Measurements from ENCODE around the gene UBASH3B.
"Not testable (repeated sequence)": the region's sequence is repeated elsewhere in the genome, so short reads cannot be mapped to it uniquely, and the experiment has no call there.

UBASH3B gene

DNA sequence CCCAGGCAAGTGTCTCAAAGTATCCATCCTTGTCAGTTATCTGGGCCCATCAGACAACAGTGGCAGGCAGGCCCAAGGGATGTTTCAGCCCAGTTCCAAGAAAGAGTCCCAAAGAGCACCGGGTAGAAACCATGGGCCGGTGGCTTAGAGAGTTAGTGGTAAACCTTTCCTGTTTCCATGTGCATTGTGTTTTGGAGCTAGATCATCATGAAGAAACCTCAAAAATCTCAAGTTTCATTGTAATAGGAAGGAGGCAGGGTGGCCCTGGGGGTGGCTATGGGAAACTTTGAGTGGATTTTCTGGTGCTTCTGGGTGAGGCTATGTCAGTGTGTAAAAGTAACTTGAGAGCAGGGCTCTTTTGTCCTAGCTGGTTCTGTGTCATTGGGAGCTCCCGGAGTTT, 68.1 kb downstream of the UBASH3B start:
- in situ Hi-C loops (cut with HindIII; ENCODE audit: low sequenced_read_pairs): no loop called here
- TF ChIP-seq, protein P1, sequence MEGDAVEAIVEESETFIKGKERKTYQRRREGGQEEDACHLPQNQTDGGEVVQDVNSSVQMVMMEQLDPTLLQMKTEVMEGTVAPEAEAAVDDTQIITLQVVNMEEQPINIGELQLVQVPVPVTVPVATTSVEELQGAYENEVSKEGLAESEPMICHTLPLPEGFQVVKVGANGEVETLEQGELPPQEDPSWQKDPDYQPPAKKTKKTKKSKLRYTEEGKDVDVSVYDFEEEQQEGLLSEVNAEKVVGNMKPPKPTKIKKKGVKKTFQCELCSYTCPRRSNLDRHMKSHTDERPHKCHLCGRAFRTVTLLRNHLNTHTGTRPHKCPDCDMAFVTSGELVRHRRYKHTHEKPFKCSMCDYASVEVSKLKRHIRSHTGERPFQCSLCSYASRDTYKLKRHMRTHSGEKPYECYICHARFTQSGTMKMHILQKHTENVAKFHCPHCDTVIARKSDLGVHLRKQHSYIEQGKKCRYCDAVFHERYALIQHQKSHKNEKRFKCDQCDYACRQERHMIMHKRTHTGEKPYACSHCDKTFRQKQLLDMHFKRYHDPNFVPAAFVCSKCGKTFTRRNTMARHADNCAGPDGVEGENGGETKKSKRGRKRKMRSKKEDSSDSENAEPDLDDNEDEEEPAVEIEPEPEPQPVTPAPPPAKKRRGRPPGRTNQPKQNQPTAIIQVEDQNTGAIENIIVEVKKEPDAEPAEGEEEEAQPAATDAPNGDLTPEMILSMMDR (IDR thresholded peaks at IDR 0.05; ENCODE audit: low read depth, low read length, missing control alignments): no peak
- DNase-seq (ENCODE audit: low read depth): no peak
- H3K4me3 ChIP-seq (ENCODE audit: low read depth, low read length): no peak overlapping the region

DNA sequence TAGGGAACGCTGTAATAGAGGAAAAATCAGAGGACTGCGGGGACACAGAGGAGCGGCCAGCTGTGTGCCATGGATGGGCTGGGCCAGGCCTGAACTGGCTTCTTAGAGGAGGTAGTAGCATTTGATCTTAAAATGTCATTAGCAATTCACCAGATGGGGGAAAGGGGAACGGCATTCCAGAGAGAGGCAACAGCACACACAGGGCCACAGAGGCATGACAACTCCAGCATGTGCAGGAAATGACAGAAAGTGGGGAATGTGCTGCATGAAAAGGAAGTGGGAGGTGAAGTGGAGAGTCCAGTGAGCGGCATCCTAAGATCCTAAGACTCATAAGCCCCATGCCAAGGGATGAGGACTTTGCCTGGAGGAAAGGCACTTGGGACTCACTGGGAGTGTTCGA, 69.0 kb downstream of the UBASH3B start:
- in situ Hi-C loops (cut with HindIII; ENCODE audit: low sequenced_read_pairs): no loop called here
- DNase-seq (ENCODE audit: low read depth): no peak
- TF ChIP-seq, protein P1 (IDR thresholded peaks at IDR 0.05; ENCODE audit: low read depth, low read length, missing control alignments): no peak
- H3K4me3 ChIP-seq (ENCODE audit: low read depth, low read length): no peak overlapping the region

DNA sequence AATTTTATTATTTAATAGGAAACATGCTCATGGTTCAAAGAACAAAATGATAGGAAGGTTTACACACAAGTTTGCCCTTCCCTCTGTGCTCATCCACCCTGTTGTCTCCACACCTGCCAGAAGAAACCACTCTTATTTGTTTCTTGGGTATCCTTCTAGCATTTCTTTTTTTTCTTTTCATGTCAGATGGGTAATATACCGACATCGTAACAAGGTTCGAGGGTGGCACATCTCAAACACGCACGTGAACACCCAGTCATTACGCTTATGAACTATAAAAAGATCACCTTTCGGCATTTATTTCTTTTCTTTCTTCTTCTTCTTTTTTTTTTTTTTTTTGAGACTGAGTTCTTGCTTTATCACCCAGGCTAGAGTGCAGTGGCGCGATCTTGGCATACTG, 70.5 kb downstream of the UBASH3B start:
- in situ Hi-C loops (cut with HindIII; ENCODE audit: low sequenced_read_pairs): no loop called here
- H3K4me3 ChIP-seq (ENCODE audit: low read depth, low read length): no peak overlapping the region
- TF ChIP-seq, protein P1 (IDR thresholded peaks at IDR 0.05; ENCODE audit: low read depth, low read length, missing control alignments): no peak
- no peak for DNase-seq (ENCODE audit: low read depth)

DNA sequence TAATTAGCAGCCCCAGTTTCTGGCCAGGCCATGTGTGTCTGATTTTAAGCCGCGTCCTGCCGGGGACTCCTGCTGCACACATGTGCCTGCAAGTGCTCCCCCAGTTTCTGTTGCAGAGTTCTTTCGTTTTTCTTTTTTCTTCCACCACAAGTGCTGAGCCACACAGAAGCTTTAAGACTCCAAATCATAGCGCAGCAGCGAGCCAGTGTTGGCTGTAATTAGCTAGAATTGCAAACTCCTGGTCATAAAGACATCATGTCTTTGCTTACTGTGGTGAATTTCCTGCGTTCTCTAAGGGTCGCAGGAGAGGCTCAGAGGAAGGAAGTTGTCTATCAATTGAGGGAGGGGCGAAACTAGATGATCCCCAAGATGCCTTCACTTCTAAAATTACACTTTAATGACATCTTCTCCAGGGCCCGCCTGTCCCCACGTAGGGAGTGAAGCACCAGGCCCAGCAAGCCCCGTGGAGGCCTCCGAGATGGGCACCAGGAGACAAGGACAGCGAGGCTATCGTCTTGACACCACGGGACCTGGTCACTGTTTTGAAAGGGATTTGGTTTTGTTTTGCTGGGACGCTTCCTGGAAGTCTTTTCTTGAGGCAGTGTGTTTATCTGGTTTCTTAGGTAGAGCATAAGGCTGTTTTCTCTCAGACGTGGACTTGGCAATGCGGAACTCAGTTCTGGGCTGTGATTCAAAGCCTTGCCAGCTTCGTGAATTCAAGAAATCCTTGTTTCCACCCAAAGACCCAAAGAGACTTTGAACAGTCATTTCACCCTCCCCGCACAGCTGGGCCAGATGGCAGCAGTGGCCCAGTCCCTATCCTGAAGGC, 71.8 kb downstream of the UBASH3B start:
- no peak for DNase-seq (ENCODE audit: low read depth)
- TF ChIP-seq, protein P1 (IDR thresholded peaks at IDR 0.05; ENCODE audit: low read depth, low read length, missing control alignments): no peak
- no peak overlapping the region for H3K4me3 ChIP-seq (ENCODE audit: low read depth, low read length)
- in situ Hi-C loops (cut with HindIII; ENCODE audit: low sequenced_read_pairs): no loop called here

DNA sequence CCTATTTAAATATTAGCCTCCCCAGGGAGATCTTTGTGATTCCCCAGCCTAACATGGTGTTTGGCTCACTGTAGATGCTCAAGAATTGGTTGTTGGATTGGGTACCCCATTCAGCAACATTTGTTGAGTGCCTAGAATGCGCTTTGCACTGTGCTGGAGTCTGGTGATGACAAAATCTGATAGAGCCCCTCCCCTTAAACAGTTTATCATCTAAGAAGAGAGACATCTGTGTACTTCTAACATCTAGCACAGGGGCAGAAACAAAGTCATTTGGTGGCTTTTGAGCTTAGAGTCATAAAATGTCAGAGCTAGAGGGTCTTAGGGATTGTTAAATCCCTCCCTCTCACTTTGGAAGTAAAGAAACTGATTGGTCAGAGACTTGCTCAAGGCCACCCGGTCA, 73.0 kb downstream of the UBASH3B start:
- in situ Hi-C loops (cut with HindIII; ENCODE audit: low sequenced_read_pairs): no loop called here
- no peak for DNase-seq (ENCODE audit: low read depth)
- TF ChIP-seq, protein P1 (IDR thresholded peaks at IDR 0.05; ENCODE audit: low read depth, low read length, missing control alignments): no peak
- H3K4me3 ChIP-seq (ENCODE audit: low read depth, low read length): no peak overlapping the region

DNA sequence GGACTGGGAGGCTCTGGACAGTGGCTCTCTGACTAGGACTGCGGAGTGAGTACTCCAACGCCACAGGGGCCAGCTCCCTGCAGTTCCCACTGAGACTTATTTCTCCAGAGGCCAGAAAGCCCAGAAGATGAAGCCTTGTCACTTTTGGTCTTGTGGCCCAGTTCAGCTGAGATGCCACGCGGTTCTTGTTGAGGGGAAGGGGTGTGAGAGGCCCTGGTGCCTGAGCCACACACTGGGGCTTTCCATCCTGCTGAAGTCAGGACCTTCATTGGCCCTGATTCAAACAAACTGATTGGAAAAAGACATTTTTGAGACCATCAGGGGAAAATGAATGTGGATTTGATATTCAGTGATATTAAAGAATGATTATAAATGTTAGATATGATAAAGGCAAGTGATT, 73.6 kb downstream of the UBASH3B start:
- in situ Hi-C loops (cut with HindIII; ENCODE audit: low sequenced_read_pairs): no loop called here
- no peak overlapping the region for H3K4me3 ChIP-seq (ENCODE audit: low read depth, low read length)
- TF ChIP-seq, protein P1 (IDR thresholded peaks at IDR 0.05; ENCODE audit: low read depth, low read length, missing control alignments): no peak
- no peak for DNase-seq (ENCODE audit: low read depth)

DNA sequence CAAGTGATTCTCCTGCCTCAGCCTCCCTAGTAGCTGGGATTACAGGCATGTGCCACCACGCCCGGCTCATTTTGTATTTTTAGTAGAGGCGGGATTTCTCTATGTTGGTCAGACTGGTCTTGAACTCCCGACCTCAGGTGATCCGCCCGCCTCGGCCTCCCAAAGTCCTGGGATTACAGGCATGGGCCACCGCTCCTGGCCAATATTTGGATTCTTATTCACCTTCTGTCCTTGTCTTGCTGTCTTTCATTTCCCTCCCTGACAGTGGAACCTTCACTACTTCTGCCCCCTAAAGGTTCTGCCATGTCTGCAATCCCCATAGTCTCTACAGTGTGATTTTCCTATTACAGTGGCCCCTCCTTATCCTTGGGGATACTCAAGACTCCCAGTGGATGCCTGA, 75.2 kb downstream of the UBASH3B start:
- H3K4me3 ChIP-seq (ENCODE audit: low read depth, low read length); in situ Hi-C loops (cut with HindIII; ENCODE audit: low sequenced_read_pairs); DNase-seq (ENCODE audit: low read depth): not testable (repeated sequence)
